Measurements from ENCODE around the gene WTAP. TPM values are rescaled to one million over a fixed set of nuclear protein-coding genes. Genes with fewer than 3 reads are reported as not detected.

WTAP gene
- total RNA-seq, 1 experiment from 2014 or later = 138 TPM

DNA sequence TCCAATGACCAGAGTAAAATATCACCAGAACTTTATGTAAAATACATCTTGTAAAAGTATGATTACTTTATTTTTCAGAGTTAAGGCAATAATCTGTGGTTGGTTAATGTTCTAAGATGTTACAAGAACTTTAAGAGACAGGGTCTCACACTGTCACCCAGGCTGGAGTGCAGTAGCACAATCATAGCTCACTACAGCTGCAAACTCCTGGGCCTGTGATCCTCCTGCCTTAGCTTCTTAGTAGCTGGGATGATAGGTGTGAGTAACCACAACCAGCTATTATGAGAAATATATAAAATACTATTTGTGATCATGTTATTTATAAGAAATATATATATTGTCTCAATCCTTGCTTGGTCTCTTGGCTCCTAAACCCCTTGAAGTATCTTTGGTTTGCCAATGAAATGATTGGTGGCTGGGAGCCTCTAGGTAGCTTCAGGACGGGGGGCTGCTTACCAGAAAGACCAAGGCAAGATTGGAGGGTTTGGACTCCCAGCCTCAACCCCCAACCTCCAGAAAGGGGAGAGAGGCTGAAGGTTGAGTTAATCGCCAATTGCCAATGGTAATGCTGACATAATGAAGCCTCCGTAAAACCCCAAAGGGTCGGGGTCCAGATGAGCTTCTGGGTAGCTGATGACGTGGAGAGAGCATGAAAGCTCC lies 49.7 kb upstream of the WTAP start:
- Histone ChIP-seq H3K4ac (ENCODE audit: low read depth, low read length) (no peak overlapping the region), H2BK120ac (ENCODE audit: low read depth, low read length, poor library complexity, severe bottlenecking) (no peak overlapping the region), H4K5ac (ENCODE audit: insufficient read length, low read depth, low read length) (no peak overlapping the region), H3K18ac (ENCODE audit: insufficient read length, low read depth, low read length) (no peak overlapping the region), H3K27ac (ENCODE audit: insufficient read length, low read depth, low read length) (no peak overlapping the region), H2AFZ (ENCODE audit: low read length) (no peak overlapping the region), H3K4me1 (ENCODE audit: insufficient read depth, low read length) (no peaks in the 10 kb centered on the region), H2BK15ac (ENCODE audit: low read depth, low read length) (no peak overlapping the region), H3K79me2 (ENCODE audit: insufficient read depth, low read length) (no peaks in the 10 kb centered on the region), H3K9me3 (ENCODE audit: control insufficient read depth, low read depth, low read length) (no peaks in the 10 kb centered on the region), H3K23ac (ENCODE audit: insufficient read length, low read depth, low read length) (no peak overlapping the region), H4K20me1 (ENCODE audit: control insufficient read depth, insufficient read depth, insufficient read length) (no peaks in the 10 kb centered on the region), H2AK5ac (ENCODE audit: insufficient read length, low read length) (no peak overlapping the region), H3K4me2 (ENCODE audit: insufficient read depth, insufficient read length, low read length) (no peak overlapping the region), H3K14ac (ENCODE audit: insufficient read depth, low read length) (no peak overlapping the region), H3K9ac (ENCODE audit: extremely low read depth, insufficient read length, low read length) (no peak overlapping the region), H2BK12ac (ENCODE audit: insufficient read length, low read depth, low read length) (no peak overlapping the region), H3K79me1 (ENCODE audit: insufficient read depth, low read depth, low read length, poor library complexity, severe bottlenecking) (no peaks in the 10 kb centered on the region), H3K23me2 (ENCODE audit: insufficient read length, low read depth, low read length, poor library complexity, severe bottlenecking) (no peaks in the 10 kb centered on the region), H2BK20ac (ENCODE audit: low read depth, low read length, poor library complexity, severe bottlenecking) (no peak overlapping the region), H3T11ph (ENCODE audit: low read length) (no peak overlapping the region), H4K8ac (replicated peaks; ENCODE audit: insufficient read length, low read depth, low read length) (no peak overlapping the region), H3K27me3 (ENCODE audit: insufficient read depth, low read length) (no peaks in the 10 kb centered on the region), H4K91ac (ENCODE audit: insufficient read length, low read depth, low read length) (no peak overlapping the region), H3K56ac (ENCODE audit: insufficient read length, low read depth, low read length) (no peak overlapping the region), H2BK5ac (ENCODE audit: insufficient read length, low read length) (no peak overlapping the region)
- H3K4me1 Mint-ChIP-seq = no peaks in the 10 kb centered on the region
- H3K9me3 Mint-ChIP-seq = peaks cover 9 to 11% of the 10 kb centered on the region in 2 experiments; a peak in 3 of 5 replicates
- no peak overlapping the region for H3K4me3 Mint-ChIP-seq
- no peak overlapping the region for H3K27ac Mint-ChIP-seq
- WGBS (ENCODE audit: extremely low coverage, insufficient read length, low lambda C conversion rate) = no CpG with 5 or more reads among the region's 5 CpGs
- peaks cover 12 to 20% (median 14%) of the 10 kb centered on the region in 3 experiments for H3K36me3 Mint-ChIP-seq (ENCODE audit: insufficient read depth in 1 of 3, low read depth in 3 of 3)
- no peaks in the 10 kb centered on the region for H3K27me3 Mint-ChIP-seq (ENCODE audit: low read depth)
- no peak for DNase-seq
- TF ChIP-seq, protein P1, sequence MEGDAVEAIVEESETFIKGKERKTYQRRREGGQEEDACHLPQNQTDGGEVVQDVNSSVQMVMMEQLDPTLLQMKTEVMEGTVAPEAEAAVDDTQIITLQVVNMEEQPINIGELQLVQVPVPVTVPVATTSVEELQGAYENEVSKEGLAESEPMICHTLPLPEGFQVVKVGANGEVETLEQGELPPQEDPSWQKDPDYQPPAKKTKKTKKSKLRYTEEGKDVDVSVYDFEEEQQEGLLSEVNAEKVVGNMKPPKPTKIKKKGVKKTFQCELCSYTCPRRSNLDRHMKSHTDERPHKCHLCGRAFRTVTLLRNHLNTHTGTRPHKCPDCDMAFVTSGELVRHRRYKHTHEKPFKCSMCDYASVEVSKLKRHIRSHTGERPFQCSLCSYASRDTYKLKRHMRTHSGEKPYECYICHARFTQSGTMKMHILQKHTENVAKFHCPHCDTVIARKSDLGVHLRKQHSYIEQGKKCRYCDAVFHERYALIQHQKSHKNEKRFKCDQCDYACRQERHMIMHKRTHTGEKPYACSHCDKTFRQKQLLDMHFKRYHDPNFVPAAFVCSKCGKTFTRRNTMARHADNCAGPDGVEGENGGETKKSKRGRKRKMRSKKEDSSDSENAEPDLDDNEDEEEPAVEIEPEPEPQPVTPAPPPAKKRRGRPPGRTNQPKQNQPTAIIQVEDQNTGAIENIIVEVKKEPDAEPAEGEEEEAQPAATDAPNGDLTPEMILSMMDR (conservative IDR thresholded peaks at IDR 0.05) = no peak

Measured in H9 (cell line).